ENCODE results near the gene FUT8. TPM values are rescaled to one million over a fixed set of nuclear protein-coding genes. Genes with fewer than 3 reads are reported as not detected.

Gene FUT8
- total RNA-seq, 6 experiments from 2014 or later: 59.5 to 70.4 (median 63.8) TPM

DNA sequence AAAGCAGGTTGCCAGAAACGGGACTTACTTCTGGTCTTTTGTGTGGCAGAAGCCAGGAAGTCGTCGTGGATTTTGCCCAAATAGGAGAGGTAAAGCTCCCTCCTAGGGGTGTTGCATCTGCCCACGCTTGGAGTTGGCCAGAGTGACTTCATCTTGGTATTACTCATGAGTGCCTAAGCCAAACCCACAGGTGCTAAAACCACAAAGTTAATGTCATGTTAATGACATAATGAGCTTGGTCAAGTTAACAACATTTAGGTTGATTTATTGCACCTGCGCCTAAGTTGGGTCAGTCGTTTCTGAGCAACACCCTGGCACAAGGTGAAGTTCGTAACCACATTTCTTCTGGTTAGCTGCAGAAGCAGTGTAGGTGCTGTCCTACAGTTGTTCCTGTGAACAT is 225.2 kb downstream of the FUT8 start:
- H3K36me3 Mint-ChIP-seq (ENCODE audit: low read depth): peaks cover 41% of the 10 kb centered on the region
- no peak overlapping the region for H3K27ac Mint-ChIP-seq
- peaks cover 7% of the 10 kb centered on the region for H3K9me3 Mint-ChIP-seq
- no peak overlapping the region for H3K4me3 Mint-ChIP-seq
- no peak for TF ChIP-seq CTCF (IDR thresholded peaks at IDR 0.05)
- no peak for DNase-seq
- no peaks in the 10 kb centered on the region for H3K27me3 Mint-ChIP-seq (ENCODE audit: insufficient read depth)
- H3K4me1 Mint-ChIP-seq (ENCODE audit: low read depth): peaks cover 27% of the 10 kb centered on the region

- H3K4me1 Mint-ChIP-seq (ENCODE audit: low read depth): peaks cover 27% of the 10 kb centered on the region
- peaks cover 42% of the 10 kb centered on the region for H3K36me3 Mint-ChIP-seq (ENCODE audit: low read depth)
- no peak overlapping the region; the same call in 1 of the 2 replicates for H3K27ac Mint-ChIP-seq
- DNase-seq: no peak
- TF ChIP-seq CTCF (IDR thresholded peaks at IDR 0.05): no peak
- H3K9me3 Mint-ChIP-seq: peaks cover 7% of the 10 kb centered on the region
- no peak overlapping the region for H3K4me3 Mint-ChIP-seq
- no peaks in the 10 kb centered on the region for H3K27me3 Mint-ChIP-seq (ENCODE audit: insufficient read depth)
Observed at GRCh38 chr14:65639216-65639615, 226.7 kb downstream of the FUT8 start.

DNA sequence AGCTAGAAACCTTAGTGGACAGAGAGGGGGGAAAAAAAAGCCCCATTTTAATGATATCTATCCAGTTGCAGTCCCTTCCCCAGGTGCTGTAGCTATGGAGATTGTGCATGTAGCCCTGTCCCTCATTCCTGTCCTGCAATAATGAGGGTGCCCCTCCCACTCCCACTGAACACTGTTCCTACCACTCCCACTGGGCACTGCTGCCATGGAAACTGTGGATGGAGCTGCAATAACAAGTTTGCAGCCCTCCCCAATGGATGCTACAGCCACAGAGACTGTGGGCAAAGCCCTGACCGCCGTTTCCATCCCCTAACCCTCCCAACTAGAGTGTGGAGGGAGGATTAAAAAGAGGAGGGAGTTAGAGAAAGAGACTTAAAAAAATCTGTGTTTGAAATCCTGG is 238.3 kb downstream of the FUT8 start:
- Mint-ChIP-seq H3K27ac (no peak overlapping the region), H3K36me3 (ENCODE audit: low read depth) (peaks cover 39% of the 10 kb centered on the region), H3K27me3 (ENCODE audit: insufficient read depth) (peaks cover 1% of the 10 kb centered on the region), H3K9me3 (peaks cover 28% of the 10 kb centered on the region), H3K4me1 (ENCODE audit: low read depth) (no peaks in the 10 kb centered on the region), H3K4me3 (no peak overlapping the region)
- no peak for TF ChIP-seq CTCF (IDR thresholded peaks at IDR 0.05)
- DNase-seq: no peak

GRCh38 chr14:65656554-65656953 is 244.0 kb downstream of the FUT8 start:
- Mint-ChIP-seq H3K4me1 (ENCODE audit: low read depth) (no peaks in the 10 kb centered on the region; the same call in 1 of the 2 replicates), H3K4me3 (no peak overlapping the region), H3K36me3 (ENCODE audit: low read depth) (peaks cover 54% of the 10 kb centered on the region), H3K9me3 (peaks cover 41% of the 10 kb centered on the region), H3K27me3 (ENCODE audit: insufficient read depth) (no peaks in the 10 kb centered on the region; the same call in none of the 2 replicates), H3K27ac (no peak overlapping the region)
- TF ChIP-seq CTCF (IDR thresholded peaks at IDR 0.05): no peak
- no peak for DNase-seq

GRCh38 chr14:65658202-65658601 is 245.7 kb downstream of the FUT8 start:
- no peak overlapping the region for H3K27ac Mint-ChIP-seq

More at GRCh38 chr14:65658202-65658601, 245.7 kb downstream of the FUT8 start:
- DNase-seq: peak; percentile 70
- H3K4me3 Mint-ChIP-seq: no peak overlapping the region
- peaks cover 37% of the 10 kb centered on the region for H3K9me3 Mint-ChIP-seq
- H3K36me3 Mint-ChIP-seq (ENCODE audit: low read depth): peaks cover 40% of the 10 kb centered on the region
- H3K4me1 Mint-ChIP-seq (ENCODE audit: low read depth): no peaks in the 10 kb centered on the region; the same call in 1 of the 2 replicates
- TF ChIP-seq CTCF (IDR thresholded peaks at IDR 0.05): no peak
- H3K27me3 Mint-ChIP-seq (ENCODE audit: insufficient read depth): no peaks in the 10 kb centered on the region; the same call in 1 of the 2 replicates

All from HFFc6 (cell line).